Measurements from ENCODE around the gene RET.

RET gene

DNA sequence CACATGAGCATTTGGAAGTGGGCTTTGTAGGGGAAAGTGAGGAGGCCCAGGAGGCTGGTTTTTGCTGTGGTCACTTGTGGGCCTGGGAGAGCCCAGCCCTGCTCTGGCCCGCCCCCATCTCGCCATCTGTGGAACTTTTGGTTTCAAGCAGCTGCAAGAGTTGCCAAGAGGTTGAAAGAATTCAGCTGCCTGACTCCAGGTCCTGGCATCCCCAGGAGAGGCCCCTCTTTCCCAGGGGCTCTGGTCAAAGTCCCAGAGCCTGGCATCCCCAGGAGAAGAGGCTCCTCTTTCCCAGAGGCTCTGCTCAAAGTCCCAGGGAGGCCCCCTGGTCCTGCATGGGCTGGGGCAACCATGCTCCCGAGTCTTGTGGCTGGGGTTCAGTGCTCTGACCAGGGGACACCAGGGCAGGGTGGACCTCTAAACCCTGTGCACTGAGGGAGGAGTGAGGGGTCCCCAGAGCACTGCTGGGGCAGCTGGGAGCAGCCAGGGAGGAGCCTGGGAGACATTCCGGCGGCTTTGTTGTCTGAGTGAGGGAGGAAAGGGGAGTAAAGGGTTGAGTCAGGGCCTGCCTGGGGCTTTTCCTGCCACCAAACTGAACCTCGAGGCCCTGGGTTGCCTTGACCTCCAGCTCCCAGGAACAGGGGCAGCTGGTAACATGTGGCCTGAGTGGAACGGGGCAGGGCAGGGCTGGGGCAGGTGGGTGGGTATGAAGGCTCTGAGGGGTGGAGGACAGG is 33.6 kb downstream of the RET start:
- DNase-seq: no peak

- DNase-seq: no peak
Measured at GRCh38 chr10:43111101-43111500, 34.2 kb downstream of the RET start.

DNA sequence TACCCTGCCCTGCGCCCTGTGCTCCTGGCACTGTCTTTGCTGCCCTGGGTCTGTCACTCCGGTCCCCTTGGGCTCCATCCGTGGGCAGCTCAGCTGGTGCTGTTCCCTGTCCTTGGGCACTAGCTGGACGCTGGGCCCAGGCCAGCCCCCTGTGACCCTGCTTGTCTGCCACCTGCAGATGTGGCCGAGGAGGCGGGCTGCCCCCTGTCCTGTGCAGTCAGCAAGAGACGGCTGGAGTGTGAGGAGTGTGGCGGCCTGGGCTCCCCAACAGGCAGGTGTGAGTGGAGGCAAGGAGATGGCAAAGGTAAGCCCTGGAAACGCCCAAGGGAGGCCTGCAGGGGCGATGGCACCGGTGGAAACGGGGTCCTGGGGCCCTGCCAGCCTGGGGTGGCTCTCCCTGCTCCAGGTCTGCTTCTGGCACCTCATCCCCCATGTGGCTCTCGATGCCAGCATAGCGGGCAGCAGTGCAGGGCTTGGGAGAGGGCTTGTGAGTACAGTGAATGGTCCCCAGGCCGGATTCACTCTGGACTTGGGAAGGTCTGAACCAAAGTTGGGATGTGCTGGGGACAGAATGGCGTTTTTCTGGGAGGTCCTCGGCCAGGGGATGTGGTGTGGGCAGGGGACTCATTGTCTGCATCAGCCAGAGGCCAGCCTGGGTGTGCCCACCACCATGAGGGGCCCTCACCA is 35.2 kb downstream of the RET start:
- no peak for DNase-seq

- DNase-seq: no peak
Measured at GRCh38 chr10:43112608-43112961, 35.7 kb downstream of the RET start.

DNA sequence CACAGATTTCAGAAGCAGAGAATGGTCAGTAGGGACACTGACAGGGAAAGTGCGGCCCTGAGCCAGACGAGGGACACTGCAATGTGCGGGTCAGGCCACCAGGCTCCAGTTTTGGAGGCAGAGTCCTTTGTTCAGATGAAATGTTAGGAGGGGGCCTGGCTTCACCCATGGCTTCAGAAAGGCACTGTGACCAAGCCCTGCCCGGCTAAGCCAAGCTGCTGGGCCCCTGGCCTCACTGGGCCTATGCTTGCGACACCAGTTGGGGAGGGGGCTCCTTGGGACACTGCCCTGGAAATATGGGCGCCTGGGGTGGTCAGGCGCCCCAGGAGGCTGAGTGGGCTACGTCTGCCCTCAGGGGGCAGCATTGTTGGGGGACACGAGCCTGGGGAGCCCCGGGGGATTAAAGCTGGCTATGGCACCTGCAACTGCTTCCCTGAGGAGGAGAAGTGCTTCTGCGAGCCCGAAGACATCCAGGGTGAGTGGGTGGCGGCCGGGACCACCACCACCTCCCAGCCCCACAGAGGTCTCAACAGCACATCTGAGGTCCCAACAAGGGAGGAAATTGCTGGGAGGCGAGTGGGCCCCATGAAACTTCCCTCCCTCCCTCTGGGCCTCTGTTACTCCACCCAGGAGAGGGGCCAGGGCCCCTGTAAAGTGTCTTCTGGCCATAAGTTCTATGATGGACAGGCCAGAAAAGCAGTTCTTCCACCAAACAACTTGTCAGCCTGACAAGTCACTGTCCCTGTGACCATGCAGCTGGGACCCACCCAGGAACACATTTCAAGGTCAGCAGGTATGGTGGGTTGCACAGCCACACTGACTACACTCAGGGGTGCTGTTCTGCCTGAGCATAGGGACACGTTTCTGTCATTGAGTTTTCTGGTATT is 36.6 kb downstream of the RET start:
- DNase-seq: no peak

GRCh38 chr10:43114088-43114742 is 37.3 kb downstream of the RET start:
- no peak for DNase-seq

- no peak for DNase-seq
Measured at GRCh38 chr10:43114743-43115611, 38.1 kb downstream of the RET start.

GRCh38 chr10:43115881-43116595 is 39.2 kb downstream of the RET start:
- no peak for DNase-seq

DNA sequence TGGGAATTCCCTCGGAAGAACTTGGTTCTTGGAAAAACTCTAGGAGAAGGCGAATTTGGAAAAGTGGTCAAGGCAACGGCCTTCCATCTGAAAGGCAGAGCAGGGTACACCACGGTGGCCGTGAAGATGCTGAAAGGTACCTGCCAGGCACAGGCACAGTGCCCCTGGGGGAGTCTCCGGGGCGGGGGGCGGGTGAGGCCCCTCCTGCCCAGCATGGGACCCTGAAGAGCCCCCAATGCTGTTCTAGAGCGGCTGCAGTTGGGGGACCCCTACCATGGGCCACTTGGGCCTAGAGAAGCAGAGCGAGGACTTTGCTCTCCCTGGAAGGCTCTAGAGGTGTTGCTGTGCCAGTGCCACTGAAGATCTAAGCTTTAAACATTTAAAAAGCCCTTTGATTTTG is 39.7 kb downstream of the RET start:
- no peak for DNase-seq

DNA sequence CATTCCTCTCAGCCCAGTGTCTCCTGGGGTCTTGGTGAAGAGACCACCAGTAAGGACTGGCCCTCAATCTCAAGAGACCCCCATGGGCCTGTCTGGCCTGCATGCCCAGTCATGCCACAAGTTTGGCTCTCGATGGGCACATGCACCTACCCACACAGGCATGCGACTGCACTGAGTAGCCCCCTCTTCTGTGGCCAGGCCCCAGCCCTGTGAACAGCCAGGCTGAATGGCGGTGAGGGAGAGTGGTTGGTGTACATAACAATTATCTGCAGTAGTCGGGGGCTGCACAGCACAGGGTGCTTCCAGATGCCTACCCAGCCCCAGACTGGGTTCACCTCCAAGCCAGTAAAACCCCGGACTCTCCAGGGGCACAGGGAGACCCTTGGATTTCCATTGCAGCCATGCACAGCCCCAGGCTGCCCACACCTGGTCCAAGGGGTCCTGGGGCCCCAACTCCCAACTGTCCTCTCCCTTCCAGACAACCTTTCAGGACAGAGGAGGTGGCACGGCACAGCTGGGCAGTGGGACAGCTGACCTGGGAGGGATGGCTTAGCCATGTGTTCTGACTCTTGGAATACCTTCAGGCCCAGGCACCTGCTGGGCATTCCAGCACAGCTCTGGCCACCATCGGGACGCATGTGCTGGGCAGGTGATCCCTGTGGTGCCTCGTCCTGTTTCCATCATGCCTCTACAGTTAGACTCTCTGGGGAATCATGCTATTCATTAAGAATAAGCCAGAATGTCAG is 40.3 kb downstream of the RET start:
- DNase-seq: no peak

DNA sequence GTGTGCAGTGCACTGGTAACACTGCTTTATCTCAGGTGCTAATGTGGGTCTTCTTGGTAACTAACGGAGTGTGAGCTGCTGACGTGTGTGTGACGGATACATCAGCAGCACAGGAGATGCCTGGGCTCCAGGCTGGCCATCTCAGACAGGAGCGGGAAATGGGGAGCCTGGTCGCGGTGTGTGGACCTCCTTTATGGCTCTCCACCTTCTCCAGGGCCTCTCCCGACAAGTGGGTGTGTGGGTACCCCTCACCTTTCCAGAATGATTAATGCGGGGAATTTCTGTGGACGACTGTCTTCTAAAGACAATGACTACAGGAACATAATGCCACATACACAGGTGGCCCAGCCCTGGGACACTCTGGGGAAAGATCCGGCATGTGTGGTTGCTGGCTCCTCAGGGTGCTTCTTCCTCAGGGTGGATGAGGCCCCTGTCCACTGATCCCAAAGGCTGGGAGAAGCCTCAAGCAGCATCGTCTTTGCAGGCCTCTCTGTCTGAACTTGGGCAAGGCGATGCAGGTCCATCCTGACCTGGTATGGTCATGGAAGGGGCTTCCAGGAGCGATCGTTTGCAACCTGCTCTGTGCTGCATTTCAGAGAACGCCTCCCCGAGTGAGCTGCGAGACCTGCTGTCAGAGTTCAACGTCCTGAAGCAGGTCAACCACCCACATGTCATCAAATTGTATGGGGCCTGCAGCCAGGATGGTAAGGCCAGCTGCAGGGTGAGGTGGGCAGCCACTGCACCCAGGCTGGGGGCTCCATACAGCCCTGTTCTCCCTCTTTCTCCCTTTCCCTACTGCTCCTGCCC is 41.1 kb downstream of the RET start:
- no peak for DNase-seq

DNA sequence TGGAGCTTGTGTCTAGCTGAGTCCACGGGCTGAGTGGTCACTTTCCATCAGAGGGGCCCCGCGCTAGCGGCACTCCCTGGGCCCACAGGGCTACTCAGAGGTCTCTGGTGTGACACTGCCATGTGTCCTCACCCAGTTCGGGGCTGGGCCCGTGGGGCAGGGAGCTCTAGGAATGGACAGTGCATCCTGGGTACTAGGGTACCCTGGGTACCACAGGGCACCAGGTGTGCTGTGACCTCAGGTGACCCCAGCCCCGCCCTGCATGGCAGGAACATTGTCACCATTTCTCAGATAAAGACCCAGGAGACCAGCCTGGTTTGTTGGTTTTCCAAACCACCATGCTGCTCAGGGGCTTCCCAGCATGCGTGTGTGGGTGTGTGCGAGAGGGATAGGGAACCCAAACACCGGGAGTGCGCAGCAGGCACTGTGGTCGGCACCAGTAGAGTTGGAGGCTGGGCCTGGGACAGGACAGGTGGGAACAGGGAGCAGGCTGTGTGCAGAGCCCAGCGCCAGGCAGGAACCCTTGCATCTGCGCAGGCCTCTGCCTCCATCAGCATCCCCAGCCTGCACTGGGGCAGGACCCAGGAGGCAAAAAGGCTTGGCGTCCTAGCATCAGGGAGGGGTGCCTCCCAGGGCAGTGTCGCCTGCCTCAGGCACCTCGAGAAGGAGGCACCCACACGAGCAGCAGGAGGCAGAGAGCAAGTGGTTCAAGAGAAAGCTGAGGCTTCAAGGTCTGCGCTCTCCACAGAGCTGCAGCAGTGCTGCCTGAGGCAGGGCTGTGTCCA is 42.0 kb downstream of the RET start:
- DNase-seq: no peak

DNA sequence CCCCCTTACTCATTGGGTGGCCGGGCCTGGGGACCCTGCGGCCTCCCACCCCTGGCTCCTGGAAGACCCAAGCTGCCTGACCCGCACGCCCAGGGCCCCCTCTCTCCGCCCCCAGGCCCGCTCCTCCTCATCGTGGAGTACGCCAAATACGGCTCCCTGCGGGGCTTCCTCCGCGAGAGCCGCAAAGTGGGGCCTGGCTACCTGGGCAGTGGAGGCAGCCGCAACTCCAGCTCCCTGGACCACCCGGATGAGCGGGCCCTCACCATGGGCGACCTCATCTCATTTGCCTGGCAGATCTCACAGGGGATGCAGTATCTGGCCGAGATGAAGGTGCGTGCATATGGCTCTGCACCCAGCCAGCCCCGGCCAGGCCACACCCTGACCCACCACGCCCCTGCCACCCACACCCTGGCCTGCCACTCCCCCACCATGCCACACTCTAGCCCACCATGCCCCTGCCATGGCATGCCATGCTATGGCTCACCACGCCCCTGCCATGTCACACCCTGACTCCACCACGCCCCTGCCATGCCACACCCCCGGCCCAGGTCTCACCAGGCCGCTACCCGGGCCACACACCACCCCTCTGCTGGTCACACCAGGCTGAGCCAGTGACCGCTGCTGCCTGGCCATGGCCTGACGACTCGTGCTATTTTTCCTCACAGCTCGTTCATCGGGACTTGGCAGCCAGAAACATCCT is 42.7 kb downstream of the RET start:
- DNase-seq: no peak

- DNase-seq: no peak
Measured at GRCh38 chr10:43120116-43120928, 43.5 kb downstream of the RET start.

GRCh38 chr10:43120929-43121314 is 44.1 kb downstream of the RET start:
- DNase-seq: no peak

DNA sequence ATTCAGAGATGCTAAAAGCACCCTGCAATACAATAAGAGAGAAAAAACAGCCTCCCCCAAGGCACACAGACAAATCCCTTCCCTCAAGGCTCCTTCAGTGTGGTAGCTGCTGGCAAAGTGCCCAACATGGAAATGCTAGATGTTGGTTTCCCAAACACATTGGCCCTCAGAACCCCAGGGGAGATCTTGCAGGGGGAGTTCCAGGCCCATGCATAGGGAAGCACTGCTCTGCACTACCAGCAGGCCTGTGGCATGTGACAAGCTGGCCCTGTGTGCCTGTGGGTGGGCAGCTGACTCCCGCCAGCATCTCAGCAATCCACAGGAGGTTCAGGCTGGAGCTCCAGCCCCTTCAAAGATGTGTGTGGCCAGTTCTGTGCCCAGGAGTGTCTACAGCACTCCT is 44.6 kb downstream of the RET start:
- no peak for DNase-seq

- no peak for DNase-seq
Measured at GRCh38 chr10:43122096-43122495, 45.2 kb downstream of the RET start.
